ENCODE results near the gene ASF1B. TPM values are rescaled to one million over a fixed set of nuclear protein-coding genes. Genes with fewer than 3 reads are reported as not detected.

ASF1B gene
- total and polyA plus RNA-seq, 4 donors: 2.4 to 5.9 (median 3.8) TPM

DNA sequence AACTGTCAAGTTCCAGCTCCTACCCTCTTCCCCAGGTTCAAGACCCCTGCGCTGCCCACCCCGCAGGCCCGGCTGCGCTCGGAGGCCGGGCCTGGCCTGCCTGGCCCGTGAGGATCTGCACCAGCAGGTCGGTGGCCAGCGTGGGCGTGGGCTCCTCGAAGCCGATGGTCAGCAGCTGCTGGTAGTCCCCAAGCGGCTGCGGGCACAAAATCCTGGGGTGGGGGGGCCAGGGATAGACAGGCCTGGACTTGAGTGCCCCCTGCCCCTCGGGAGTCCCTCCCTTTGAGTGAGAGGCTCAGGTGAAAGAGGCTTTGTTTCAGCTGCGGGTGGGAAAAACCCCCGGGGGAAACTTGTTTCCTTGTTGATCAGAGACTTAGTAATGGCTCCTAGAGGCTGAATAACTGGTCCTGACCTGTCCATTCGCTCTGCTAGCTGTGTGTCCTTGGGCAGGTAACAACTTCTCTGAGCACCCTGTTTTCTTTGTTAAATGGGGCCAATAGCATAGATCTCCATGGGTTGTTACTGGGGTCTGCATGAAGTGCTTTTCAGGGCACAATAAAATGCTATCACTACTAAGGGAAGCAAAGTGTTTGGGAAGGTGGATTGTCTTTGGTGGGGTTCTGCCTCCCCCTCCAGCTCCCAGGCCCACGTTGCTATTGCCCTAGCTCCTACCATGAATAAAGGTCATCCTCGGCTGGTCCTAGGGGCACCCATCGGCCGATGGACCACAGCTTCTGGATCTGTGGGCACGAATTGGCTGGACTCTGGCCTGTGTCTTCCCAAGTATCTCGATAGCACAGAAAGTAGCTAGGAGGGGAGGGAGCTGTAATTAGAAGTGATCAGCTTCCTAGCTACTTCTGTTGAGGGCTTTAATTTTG lies 54.4 kb downstream of the ASF1B start:
- ATAC-seq (ENCODE audit: insufficient read depth, low FRiP score): peak; percentile 28
- H3K36me3 ChIP-seq (ENCODE audit: control insufficient read depth in 4 of 4, insufficient read depth in 4 of 4, low read length in 4 of 4): peaks cover 0 to 2% (median 0%) of the 10 kb centered on the region in 4 donors
- H3K27me3 ChIP-seq (ENCODE audit: control insufficient read depth in 3 of 3, insufficient read depth in 3 of 3, low read length in 2 of 3): no peaks in the 10 kb centered on the region
- no peaks in the 10 kb centered on the region for H3K9me3 ChIP-seq (ENCODE audit: control insufficient read depth in 4 of 4, insufficient read depth in 3 of 4, low read length in 3 of 4)
- DNase-seq: peak in 1 of 3 donors; percentile 42
- TF ChIP-seq, protein P1, sequence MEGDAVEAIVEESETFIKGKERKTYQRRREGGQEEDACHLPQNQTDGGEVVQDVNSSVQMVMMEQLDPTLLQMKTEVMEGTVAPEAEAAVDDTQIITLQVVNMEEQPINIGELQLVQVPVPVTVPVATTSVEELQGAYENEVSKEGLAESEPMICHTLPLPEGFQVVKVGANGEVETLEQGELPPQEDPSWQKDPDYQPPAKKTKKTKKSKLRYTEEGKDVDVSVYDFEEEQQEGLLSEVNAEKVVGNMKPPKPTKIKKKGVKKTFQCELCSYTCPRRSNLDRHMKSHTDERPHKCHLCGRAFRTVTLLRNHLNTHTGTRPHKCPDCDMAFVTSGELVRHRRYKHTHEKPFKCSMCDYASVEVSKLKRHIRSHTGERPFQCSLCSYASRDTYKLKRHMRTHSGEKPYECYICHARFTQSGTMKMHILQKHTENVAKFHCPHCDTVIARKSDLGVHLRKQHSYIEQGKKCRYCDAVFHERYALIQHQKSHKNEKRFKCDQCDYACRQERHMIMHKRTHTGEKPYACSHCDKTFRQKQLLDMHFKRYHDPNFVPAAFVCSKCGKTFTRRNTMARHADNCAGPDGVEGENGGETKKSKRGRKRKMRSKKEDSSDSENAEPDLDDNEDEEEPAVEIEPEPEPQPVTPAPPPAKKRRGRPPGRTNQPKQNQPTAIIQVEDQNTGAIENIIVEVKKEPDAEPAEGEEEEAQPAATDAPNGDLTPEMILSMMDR (IDR thresholded peaks at IDR 0.05; ENCODE audit: control extremely low read depth, extremely low read depth): no peak
- H3K9ac ChIP-seq (ENCODE audit: insufficient read depth in 1 of 2, low read length in 2 of 2): peak overlapping the region; percentile 63 to 75
- H3K4me3 ChIP-seq: peak overlapping the region; percentile 69
- WGBS, 2 donors: 22 to 27% methylated on average over 24 of the region's 24 CpGs
- H3K4me1 ChIP-seq (ENCODE audit: control insufficient read depth in 5 of 5, insufficient read depth in 5 of 5, low read length in 5 of 5): peaks cover 0 to 9% (median 6%) of the 10 kb centered on the region in 5 donors
- H3K27ac ChIP-seq (ENCODE audit: low read depth in 1 of 2, low read length in 1 of 2): peak overlapping the region; percentile 89 to 97

GRCh38 chr19:14080887-14081796 lies 55.2 kb downstream of the ASF1B start:
- TF ChIP-seq, protein P1 (IDR thresholded peaks at IDR 0.05; ENCODE audit: control extremely low read depth, extremely low read depth): no peak
- DNase-seq (peak; percentile 99 to 100 (median 100)), ATAC-seq (ENCODE audit: insufficient read depth, low FRiP score) (peak; percentile 92)
- Histone ChIP-seq H3K4me1 (ENCODE audit: control insufficient read depth in 5 of 5, insufficient read depth in 5 of 5, low read length in 5 of 5) (peaks cover 0 to 9% (median 6%) of the 10 kb centered on the region in 5 donors), H3K9me3 (ENCODE audit: control insufficient read depth in 4 of 4, insufficient read depth in 3 of 4, low read length in 3 of 4) (no peaks in the 10 kb centered on the region), H3K27ac (ENCODE audit: low read depth in 1 of 2, low read length in 1 of 2) (peak overlapping the region; percentile 90 to 97), H3K36me3 (ENCODE audit: control insufficient read depth in 4 of 4, insufficient read depth in 4 of 4, low read length in 4 of 4) (no peaks in the 10 kb centered on the region), H3K4me3 (peak overlapping the region; percentile 69), H3K27me3 (ENCODE audit: control insufficient read depth in 3 of 3, insufficient read depth in 3 of 3, low read length in 2 of 3) (no peaks in the 10 kb centered on the region), H3K9ac (ENCODE audit: insufficient read depth in 1 of 2, low read length in 2 of 2) (peak overlapping the region; percentile 33 to 85)
- WGBS, 2 donors: 0 to 1% methylated on average over 50 of the region's 50 CpGs

GRCh38 chr19:14078411-14078810 lies 58.0 kb downstream of the ASF1B start:
- DNase-seq (peak in 2 of 3 donors; percentile 16 to 38), ATAC-seq (ENCODE audit: insufficient read depth, low FRiP score) (no peak)
- 27 to 74% methylated on average over 2 of the region's 2 CpGs for WGBS, 2 donors
- H3K9ac ChIP-seq (ENCODE audit: insufficient read depth in 1 of 2, low read length in 2 of 2): no peak overlapping the region
- TF ChIP-seq, protein P1 (IDR thresholded peaks at IDR 0.05; ENCODE audit: control extremely low read depth, extremely low read depth): no peak
- H3K36me3 ChIP-seq (ENCODE audit: control insufficient read depth in 4 of 4, insufficient read depth in 4 of 4, low read length in 4 of 4): no peaks in the 10 kb centered on the region
- H3K4me1 ChIP-seq (ENCODE audit: control insufficient read depth in 5 of 5, insufficient read depth in 5 of 5, low read length in 5 of 5): peaks cover 0 to 26% (median 6%) of the 10 kb centered on the region in 5 donors
- peak overlapping the region in 1 of 2 donors; percentile 39 for H3K27ac ChIP-seq (ENCODE audit: low read depth in 1 of 2, low read length in 1 of 2)
- no peaks in the 10 kb centered on the region for H3K27me3 ChIP-seq (ENCODE audit: control insufficient read depth in 3 of 3, insufficient read depth in 3 of 3, low read length in 2 of 3)
- H3K9me3 ChIP-seq (ENCODE audit: control insufficient read depth in 4 of 4, insufficient read depth in 3 of 4, low read length in 3 of 4): no peaks in the 10 kb centered on the region
- no peak overlapping the region for H3K4me3 ChIP-seq

Measured in lung (tissue), 12 donors.